Ishikawa (cell line): Measurements from ENCODE around the gene TASOR2.

Source experiments
- EP300 ChIP-seq: IDR thresholded peaks from 2 replicates; pipeline ENCODE4 v1.6.1; 2012; ENCODE audit warnings: borderline replicate concordance
- USF1 ChIP-seq: IDR thresholded peaks from 2 replicates; pipeline ENCODE4 v1.6.1; 2012
- YY1 ChIP-seq: IDR thresholded peaks from 2 replicates; pipeline ENCODE4 v1.6.1; 2012; ENCODE audit warnings: low read depth

GRCh38 chr10:5661043-5661442 is 23.6 kb upstream of the TASOR2 start:
- no peak for TF ChIP-seq EP300
- no peak for TF ChIP-seq YY1
- TF ChIP-seq USF1 = no peak
